Psoas muscle (tissue), 8 donors: ENCODE results near the gene LIPG. TPM values are rescaled to one million over a fixed set of nuclear protein-coding genes. Genes with fewer than 3 reads are reported as not detected.

Experiments
- ATAC-seq, 4 donors: fragments of 200-7000 bp; cut with Tn5 transposase; one replicate each; pipeline ENCODE4 v1.9.1; 2020; ENCODE audit warnings: moderate library complexity in 3 of 4, mild to moderate bottlenecking in 2 of 4
- DNase-seq, 2 donors: peaks; one replicate each; pipeline ENCODE4 v3.0.0-alpha.2; 2020
- H3K27ac ChIP-seq: fragments of 200-600 bp; one replicate; pipeline ENCODE4 v1.8.0; 2022
- H3K27me3 ChIP-seq, 3 donors: fragments of 200-600 bp in 1 of 3; one replicate each; pipeline versions ENCODE4 v1.6.1 to v1.8.0; 2013 to 2022; ENCODE audit warnings: low read length in 2 of 3, mild to moderate bottlenecking in 2 of 3, moderate library complexity in 1 of 3; ENCODE audit not compliant: insufficient read depth in 3 of 3
- H3K36me3 ChIP-seq, 2 donors: fragments of 200-600 bp in 1 of 2; one replicate each; pipeline versions ENCODE4 v1.6.1 to v1.8.0; 2013 to 2022; ENCODE audit warnings: low read depth in 1 of 2, mild to moderate bottlenecking in 1 of 2, moderate library complexity in 1 of 2; ENCODE audit not compliant: insufficient read depth in 1 of 2
- H3K4me1 ChIP-seq: fragments of 200-600 bp; one replicate; pipeline ENCODE4 v1.8.0; 2022
- H3K4me3 ChIP-seq: fragments of 200-600 bp; one replicate; pipeline ENCODE4 v1.8.0; 2022; ENCODE audit warnings: mild to moderate bottlenecking
- H3K9me3 ChIP-seq: fragments of 200-600 bp; one replicate; pipeline ENCODE4 v1.8.0; 2022
- CTCF ChIP-seq: fragments of 200-600 bp; IDR thresholded peaks from one replicate; pipeline ENCODE4 v1.8.0; 2022; ENCODE audit warnings: antibody characterized with exemption
- WGBS, 3 donors: extraction: QIAGEN DNeasy Blood & Tissue Kit; methylation state at CpG; one replicate each; pipeline versions ENCODE4 v1.1.6 to v1.1.7; 2013; 5-methylcytosine and 5-hydroxymethylcytosine counted together
- intact Hi-C, 2 donors: fragments of 100-400 bp; cut with DNase I; formaldehyde crosslinking; loops; one replicate each; pipeline versions ENCODE4 v1.11.0 to v1.14.2; 2022
- polyA plus RNA-seq, 3 donors: library from polyadenylated mRNA; stranded (reverse); fragments of 200-250 nt; gene quantifications; one replicate each; pipeline ENCODE4 v1.2.3, GENCODE V29; 2013
- total RNA-seq, 4 donors: library from RNA; stranded (reverse); fragmentation: NEBNext Ultra II Directional in 2 of 4; extraction: Animal tissue kit (Norgen Biotek cat#: 25700) in 2 of 4; gene quantifications; one replicate each; pipeline versions ENCODE4 v1.2.1 to v1.2.4, GENCODE V29; 2021 to 2023
- donor health status: healthy with polysubstance abuse.
- donor health status: DM: no; HTN: no; CAD: no; lungs with moderate emphysema.
- donor health status: Bipolar disorder and iron deficiency.
- donor health status: healthy.
- donor health status: DM: yes; HTN: yes; CAD: no.
- donor health status: DM: no; HTN: no; CAD: no.
- donor health status: DM: no; HTN: no; CAD: no.
- donor health status: DM: yes; HTN: yes; CAD: no.

The LIPG gene
- total and polyA plus RNA-seq, 7 donors = 0.62 to 19.1 (median 2.2) TPM

- ATAC-seq (no peak), DNase-seq (no peak)
- peaks cover 0 to 3% (median 0%) of the 10 kb centered on the region in 3 donors for H3K27me3 ChIP-seq
- no peaks in the 10 kb centered on the region for H3K9me3 ChIP-seq
- no peaks in the 10 kb centered on the region for H3K36me3 ChIP-seq
- TF ChIP-seq CTCF = no peak
- H3K4me3 ChIP-seq = no peak overlapping the region
- no peaks in the 10 kb centered on the region for H3K4me1 ChIP-seq
- intact Hi-C loops = no loop called here
- WGBS, 3 donors = 69 to 77% (median 71%) methylated on average over 12 of the region's 12 CpGs
- no peak overlapping the region for H3K27ac ChIP-seq
Measured at GRCh38 chr18:49621717-49622351, 60.0 kb downstream of the LIPG start.

DNA sequence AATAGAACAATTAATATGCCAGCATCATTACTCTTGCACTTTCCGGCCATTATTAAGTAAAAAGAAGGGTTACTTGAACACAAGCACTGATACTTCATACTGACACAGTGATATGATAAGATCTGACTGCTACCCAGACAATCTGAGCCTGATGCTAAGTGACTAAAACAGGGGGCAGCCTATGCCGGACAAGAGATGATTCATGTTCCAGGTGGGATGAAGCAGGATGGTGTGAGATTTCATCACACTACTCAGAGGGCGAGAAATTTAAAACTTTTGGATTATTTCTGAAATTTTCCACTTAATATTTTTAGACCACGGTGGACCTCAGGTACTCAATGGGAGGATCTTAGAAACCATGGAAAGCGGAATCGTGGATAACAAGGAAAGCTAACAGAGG lies 61.7 kb downstream of the LIPG start:
- H3K36me3 ChIP-seq = no peaks in the 10 kb centered on the region
- H3K4me1 ChIP-seq = peaks cover 4% of the 10 kb centered on the region
- ATAC-seq = no peak
- WGBS, 3 donors = 91 to 93% (median 91%) methylated on average over 6 of the region's 6 CpGs
- no peak for TF ChIP-seq CTCF
- no peaks in the 10 kb centered on the region for H3K9me3 ChIP-seq
- intact Hi-C loops = no loop called here
- peaks cover 0 to 3% (median 0%) of the 10 kb centered on the region in 3 donors for H3K27me3 ChIP-seq
- H3K27ac ChIP-seq = no peak overlapping the region
- no peak for DNase-seq
- H3K4me3 ChIP-seq = no peak overlapping the region

DNA sequence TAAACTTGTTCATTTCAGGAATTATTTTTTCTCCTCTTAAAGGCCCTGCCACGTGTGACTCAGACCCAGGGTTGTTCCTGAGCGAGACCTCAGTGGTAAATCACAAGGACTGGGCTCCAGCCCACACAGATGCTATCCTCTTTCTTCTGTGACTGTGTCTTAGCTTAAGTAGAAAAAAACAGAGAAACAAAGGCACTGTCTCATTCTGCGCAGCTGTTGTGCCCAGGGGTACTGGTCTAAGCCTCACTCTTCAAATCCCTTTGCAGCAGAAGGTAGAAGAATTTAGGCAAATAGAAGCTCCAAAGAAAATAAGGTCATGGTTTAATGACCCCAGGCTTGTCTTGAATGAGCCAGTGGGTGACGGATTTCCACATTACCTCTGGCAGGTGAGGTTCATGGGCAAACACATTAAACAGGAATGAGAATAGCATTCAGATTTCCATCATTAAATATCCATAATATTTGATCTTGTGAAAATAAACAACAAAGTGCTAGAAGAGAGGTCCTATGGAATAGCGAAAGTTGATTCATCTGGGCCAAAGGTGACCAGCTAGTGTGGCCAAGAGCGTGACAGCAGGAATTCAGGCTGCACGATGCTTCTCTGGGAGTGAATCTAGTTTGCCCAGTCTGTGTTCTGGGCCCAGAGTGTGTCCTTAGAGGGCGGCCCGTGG lies 63.3 kb downstream of the LIPG start:
- H3K4me1 ChIP-seq = peaks cover 8% of the 10 kb centered on the region
- H3K9me3 ChIP-seq = no peaks in the 10 kb centered on the region
- H3K27ac ChIP-seq = no peak overlapping the region
- H3K4me3 ChIP-seq = no peak overlapping the region
- ATAC-seq (no peak), DNase-seq (no peak)
- H3K27me3 ChIP-seq = peaks cover 0 to 3% (median 0%) of the 10 kb centered on the region in 3 donors
- H3K36me3 ChIP-seq = no peaks in the 10 kb centered on the region
- WGBS, 3 donors = 67 to 75% (median 68%) methylated on average over 9 of the region's 9 CpGs
- intact Hi-C loops = no loop called here
- no peak for TF ChIP-seq CTCF

- 66 to 76% (median 73%) methylated on average over 8 of the region's 8 CpGs for WGBS, 3 donors
- no peak for ATAC-seq
- Histone ChIP-seq H3K27me3 (no peaks in the 10 kb centered on the region), H3K27ac (no peak overlapping the region), H3K4me1 (peaks cover 8% of the 10 kb centered on the region), H3K4me3 (no peak overlapping the region), H3K36me3 (no peaks in the 10 kb centered on the region), H3K9me3 (no peaks in the 10 kb centered on the region)
- no peak for DNase-seq
- intact Hi-C loops = no loop called here
- no peak for TF ChIP-seq CTCF
Measured at GRCh38 chr18:49626842-49627467, 65.1 kb downstream of the LIPG start.
